ENCODE results near the gene TCHP. TPM values are rescaled to one million over a fixed set of nuclear protein-coding genes. Genes with fewer than 3 reads are reported as not detected.

TCHP gene
- total RNA-seq, 1 experiment from 2014 or later, result 13.3 TPM

DNA sequence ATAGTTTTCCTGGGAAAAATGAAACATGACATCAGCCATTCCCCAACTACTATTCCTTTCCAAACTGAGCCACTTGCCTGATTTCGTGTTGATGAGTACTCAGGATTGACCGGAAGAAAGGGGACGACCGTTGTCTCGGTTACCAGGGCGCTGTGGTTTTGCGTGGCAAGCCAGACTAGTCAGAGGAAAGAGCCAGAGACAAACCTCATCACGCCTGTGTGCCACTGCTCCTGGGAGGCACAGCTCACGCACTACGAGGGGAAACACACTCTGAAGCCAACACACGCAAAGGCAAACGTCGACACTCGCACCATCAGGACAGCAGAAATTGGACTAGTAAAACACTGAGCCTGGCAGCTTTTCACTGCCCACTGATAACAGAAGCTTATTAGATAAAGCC lies 61.1 kb downstream of the TCHP start:
- no peak overlapping the region for H3K14ac ChIP-seq (ENCODE audit: insufficient read depth, low read length)
- no CpG with 5 or more reads among the region's 14 CpGs for WGBS (ENCODE audit: extremely low coverage, insufficient read length, low lambda C conversion rate)
- no peaks in the 10 kb centered on the region for H3K4me1 Mint-ChIP-seq

More for the DNA sequence above, 61.1 kb downstream of the TCHP start:
- Histone ChIP-seq H3K9me3 (ENCODE audit: control insufficient read depth, low read depth, low read length) (no peaks in the 10 kb centered on the region), H3K18ac (ENCODE audit: insufficient read length, low read depth, low read length) (no peak overlapping the region), H3K79me1 (ENCODE audit: insufficient read depth, low read depth, low read length, poor library complexity, severe bottlenecking) (no peaks in the 10 kb centered on the region), H2BK12ac (ENCODE audit: insufficient read length, low read depth, low read length) (no peak overlapping the region), H3K56ac (ENCODE audit: insufficient read length, low read depth, low read length) (no peak overlapping the region), H4K91ac (ENCODE audit: insufficient read length, low read depth, low read length) (no peak overlapping the region), H4K5ac (ENCODE audit: insufficient read length, low read depth, low read length) (no peak overlapping the region), H3K4me1 (ENCODE audit: insufficient read depth, low read length) (no peaks in the 10 kb centered on the region), H2AK5ac (ENCODE audit: insufficient read length, low read length) (no peak overlapping the region), H3K9ac (ENCODE audit: extremely low read depth, insufficient read length, low read length) (no peak overlapping the region), H2BK120ac (ENCODE audit: low read depth, low read length, poor library complexity, severe bottlenecking) (no peak overlapping the region), H3K27ac (ENCODE audit: insufficient read length, low read depth, low read length) (no peak overlapping the region), H3K23me2 (ENCODE audit: insufficient read length, low read depth, low read length, poor library complexity, severe bottlenecking) (no peaks in the 10 kb centered on the region), H2BK15ac (ENCODE audit: low read depth, low read length) (no peak overlapping the region), H3K79me2 (ENCODE audit: insufficient read depth, low read length) (no peaks in the 10 kb centered on the region), H3T11ph (ENCODE audit: low read length) (no peak overlapping the region), H2AFZ (ENCODE audit: low read length) (no peak overlapping the region), H3K4ac (ENCODE audit: low read depth, low read length) (no peak overlapping the region), H4K8ac (replicated peaks; ENCODE audit: insufficient read length, low read depth, low read length) (no peak overlapping the region), H4K20me1 (ENCODE audit: control insufficient read depth, insufficient read depth, insufficient read length) (no peaks in the 10 kb centered on the region), H2BK20ac (ENCODE audit: low read depth, low read length, poor library complexity, severe bottlenecking) (no peak overlapping the region), H2BK5ac (ENCODE audit: insufficient read length, low read length) (no peak overlapping the region), H3K4me2 (ENCODE audit: insufficient read depth, insufficient read length, low read length) (no peak overlapping the region), H3K23ac (ENCODE audit: insufficient read length, low read depth, low read length) (no peak overlapping the region), H3K27me3 (ENCODE audit: insufficient read depth, low read length) (no peaks in the 10 kb centered on the region)
- no peaks in the 10 kb centered on the region for H3K9me3 Mint-ChIP-seq
- TF ChIP-seq, protein P1, sequence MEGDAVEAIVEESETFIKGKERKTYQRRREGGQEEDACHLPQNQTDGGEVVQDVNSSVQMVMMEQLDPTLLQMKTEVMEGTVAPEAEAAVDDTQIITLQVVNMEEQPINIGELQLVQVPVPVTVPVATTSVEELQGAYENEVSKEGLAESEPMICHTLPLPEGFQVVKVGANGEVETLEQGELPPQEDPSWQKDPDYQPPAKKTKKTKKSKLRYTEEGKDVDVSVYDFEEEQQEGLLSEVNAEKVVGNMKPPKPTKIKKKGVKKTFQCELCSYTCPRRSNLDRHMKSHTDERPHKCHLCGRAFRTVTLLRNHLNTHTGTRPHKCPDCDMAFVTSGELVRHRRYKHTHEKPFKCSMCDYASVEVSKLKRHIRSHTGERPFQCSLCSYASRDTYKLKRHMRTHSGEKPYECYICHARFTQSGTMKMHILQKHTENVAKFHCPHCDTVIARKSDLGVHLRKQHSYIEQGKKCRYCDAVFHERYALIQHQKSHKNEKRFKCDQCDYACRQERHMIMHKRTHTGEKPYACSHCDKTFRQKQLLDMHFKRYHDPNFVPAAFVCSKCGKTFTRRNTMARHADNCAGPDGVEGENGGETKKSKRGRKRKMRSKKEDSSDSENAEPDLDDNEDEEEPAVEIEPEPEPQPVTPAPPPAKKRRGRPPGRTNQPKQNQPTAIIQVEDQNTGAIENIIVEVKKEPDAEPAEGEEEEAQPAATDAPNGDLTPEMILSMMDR (conservative IDR thresholded peaks at IDR 0.05), result no peak
- H3K27me3 Mint-ChIP-seq (ENCODE audit: low read depth), result no peaks in the 10 kb centered on the region
- H3K36me3 Mint-ChIP-seq (ENCODE audit: insufficient read depth in 1 of 3, low read depth in 3 of 3), result peaks cover 7 to 44% (median 22%) of the 10 kb centered on the region in 3 experiments; a peak in 6 of 7 replicates
- H3K4me3 Mint-ChIP-seq, result no peak overlapping the region
- 0 out of 7 replicates have a peak overlapping the region, but pooled peaks of 1 of the 3 experiments have one; percentile 67 for H3K27ac Mint-ChIP-seq
- DNase-seq, result no peak

All from H9 (cell line).